PFSK-1 (cell line): Measurements from ENCODE around the gene GRM4.

ENCODE experiments used
- FOXP2 ChIP-seq: optimal IDR thresholded peaks from 2 replicates; pipeline ENCODE3; 2011; ENCODE audit warnings: borderline replicate concordance, control low read depth, inconsistent platforms; ENCODE audit not compliant: insufficient read depth; ENCODE audit errors: extremely low read length, extremely low read depth
- POLR2AphosphoS5 ChIP-seq: IDR thresholded peaks from 2 replicates; pipeline ENCODE4 v1.6.1; 2012; ENCODE audit warnings: low read depth, mild to moderate bottlenecking, control low read depth, low read length, moderate library complexity
- TAF1 ChIP-seq: IDR thresholded peaks from 2 replicates; pipeline ENCODE4 v1.6.1; 2012; ENCODE audit warnings: low read length, control low read depth, borderline replicate concordance; ENCODE audit not compliant: insufficient read depth
- TF ChIP-seq, protein P1 (sequence below), 2 experiments: IDR thresholded peaks; 2 replicates each; pipeline versions ENCODE4 v1.6.1 to v1.8.0; 2011 to 2012; ENCODE audit warnings: low read depth in 2 of 2, low read length in 2 of 2, control low read depth in 1 of 2, inconsistent platforms in 1 of 2, mild to moderate bottlenecking in 1 of 2, moderate library complexity in 1 of 2; ENCODE audit not compliant: insufficient read depth in 1 of 2

- TF ChIP-seq TAF1, result no peak
- TF ChIP-seq, protein P1, sequence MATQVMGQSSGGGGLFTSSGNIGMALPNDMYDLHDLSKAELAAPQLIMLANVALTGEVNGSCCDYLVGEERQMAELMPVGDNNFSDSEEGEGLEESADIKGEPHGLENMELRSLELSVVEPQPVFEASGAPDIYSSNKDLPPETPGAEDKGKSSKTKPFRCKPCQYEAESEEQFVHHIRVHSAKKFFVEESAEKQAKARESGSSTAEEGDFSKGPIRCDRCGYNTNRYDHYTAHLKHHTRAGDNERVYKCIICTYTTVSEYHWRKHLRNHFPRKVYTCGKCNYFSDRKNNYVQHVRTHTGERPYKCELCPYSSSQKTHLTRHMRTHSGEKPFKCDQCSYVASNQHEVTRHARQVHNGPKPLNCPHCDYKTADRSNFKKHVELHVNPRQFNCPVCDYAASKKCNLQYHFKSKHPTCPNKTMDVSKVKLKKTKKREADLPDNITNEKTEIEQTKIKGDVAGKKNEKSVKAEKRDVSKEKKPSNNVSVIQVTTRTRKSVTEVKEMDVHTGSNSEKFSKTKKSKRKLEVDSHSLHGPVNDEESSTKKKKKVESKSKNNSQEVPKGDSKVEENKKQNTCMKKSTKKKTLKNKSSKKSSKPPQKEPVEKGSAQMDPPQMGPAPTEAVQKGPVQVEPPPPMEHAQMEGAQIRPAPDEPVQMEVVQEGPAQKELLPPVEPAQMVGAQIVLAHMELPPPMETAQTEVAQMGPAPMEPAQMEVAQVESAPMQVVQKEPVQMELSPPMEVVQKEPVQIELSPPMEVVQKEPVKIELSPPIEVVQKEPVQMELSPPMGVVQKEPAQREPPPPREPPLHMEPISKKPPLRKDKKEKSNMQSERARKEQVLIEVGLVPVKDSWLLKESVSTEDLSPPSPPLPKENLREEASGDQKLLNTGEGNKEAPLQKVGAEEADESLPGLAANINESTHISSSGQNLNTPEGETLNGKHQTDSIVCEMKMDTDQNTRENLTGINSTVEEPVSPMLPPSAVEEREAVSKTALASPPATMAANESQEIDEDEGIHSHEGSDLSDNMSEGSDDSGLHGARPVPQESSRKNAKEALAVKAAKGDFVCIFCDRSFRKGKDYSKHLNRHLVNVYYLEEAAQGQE (IDR thresholded peaks at IDR 0.05; ENCODE audit: insufficient read depth in 1 of 2, low read depth in 2 of 2, low read length in 2 of 2), result no peak
- no peak for TF ChIP-seq POLR2AphosphoS5
- TF ChIP-seq FOXP2, result no peak
Observed at GRCh38 chr6:33976437-33977360, 169.2 kb downstream of the GRM4 start.
